ENCODE data around the gene EDAR. TPM values are rescaled to one million over a fixed set of nuclear protein-coding genes. Genes with fewer than 3 reads are reported as not detected.

EDAR gene
- polyA plus RNA-seq, 3 donors, result not detected

- no peak overlapping the region for H3K4me3 Mint-ChIP-seq
Measured at GRCh38 chr2:109009920-109010610, 21.0 kb upstream of the EDAR start.

GRCh38 chr2:109006971-109007370, 18.0 kb upstream of the EDAR start:
- no peak overlapping the region for H3K4me2 ChIP-seq (replicated peaks; ENCODE audit: extremely low read depth, low read length, poor library complexity, severe bottlenecking)
- no peaks in the 10 kb centered on the region for H3K79me2 ChIP-seq (ENCODE audit: insufficient read depth, low read length)
- intact Hi-C loops (cut with micrococcal nuclease), result no loop called here

More at GRCh38 chr2:109009920-109010610, 21.0 kb upstream of the EDAR start:
- Histone ChIP-seq H3K27me3 (ENCODE audit: control insufficient read depth in 2 of 2, insufficient read depth in 2 of 2, low read length in 2 of 2) (no peaks in the 10 kb centered on the region), H2AFZ (ENCODE audit: insufficient read depth, low read depth, low read length, poor library complexity, severe bottlenecking) (no peak overlapping the region), H3K4me1 (ENCODE audit: control insufficient read depth in 1 of 2, insufficient read depth in 2 of 2, low read length in 2 of 2) (no peaks in the 10 kb centered on the region), H3K27ac (ENCODE audit: low read depth in 1 of 2, low read length in 2 of 2) (no peak overlapping the region), H3K79me2 (ENCODE audit: insufficient read depth, low read length) (no peaks in the 10 kb centered on the region), H4K20me1 (ENCODE audit: insufficient read depth, low read length) (no peaks in the 10 kb centered on the region), H3K4me2 (replicated peaks; ENCODE audit: extremely low read depth, low read length, poor library complexity, severe bottlenecking) (no peak overlapping the region), H3K9me3 (replicated peaks in 1 of 2; ENCODE audit: control insufficient read depth in 1 of 2, insufficient read depth in 1 of 2, low read length in 2 of 2) (no peaks in the 10 kb centered on the region), H3K36me3 (replicated peaks in 1 of 2; ENCODE audit: control insufficient read depth in 1 of 2, insufficient read depth in 2 of 2, low read length in 2 of 2) (no peaks in the 10 kb centered on the region), H3K9ac (ENCODE audit: insufficient read depth, low read length, poor library complexity, severe bottlenecking) (no peak overlapping the region), H3K4me3 (replicated peaks in 1 of 3; ENCODE audit: low read depth in 2 of 3, low read length in 3 of 3) (no peak overlapping the region)
- H3K27me3 Mint-ChIP-seq (ENCODE audit: low read depth in 3 of 3), result peaks cover 0 to 3% (median 3%) of the 10 kb centered on the region in 3 donors
- intact Hi-C loops (cut with micrococcal nuclease), result no loop called here
- no peak overlapping the region for H3K27ac Mint-ChIP-seq
- no peaks in the 10 kb centered on the region for H3K36me3 Mint-ChIP-seq
- no peak for DNase-seq
- peaks cover 4% of the 10 kb centered on the region for H3K4me1 Mint-ChIP-seq
- H3K9me3 Mint-ChIP-seq, result no peaks in the 10 kb centered on the region
- 100% methylated on average over 5 of the region's 9 CpGs for WGBS (ENCODE audit: insufficient coverage)
- no peak for TF ChIP-seq CTCF (IDR thresholded peaks at IDR 0.05)

More at GRCh38 chr2:109006971-109007370, 18.0 kb upstream of the EDAR start:
- Histone ChIP-seq H3K4me1 (ENCODE audit: control insufficient read depth in 1 of 2, insufficient read depth in 2 of 2, low read length in 2 of 2) (no peaks in the 10 kb centered on the region), H3K27me3 (ENCODE audit: control insufficient read depth in 2 of 2, insufficient read depth in 2 of 2, low read length in 2 of 2) (no peaks in the 10 kb centered on the region), H3K36me3 (replicated peaks in 1 of 2; ENCODE audit: control insufficient read depth in 1 of 2, insufficient read depth in 2 of 2, low read length in 2 of 2) (no peaks in the 10 kb centered on the region), H3K9ac (ENCODE audit: insufficient read depth, low read length, poor library complexity, severe bottlenecking) (no peak overlapping the region), H2AFZ (ENCODE audit: insufficient read depth, low read depth, low read length, poor library complexity, severe bottlenecking) (no peak overlapping the region), H4K20me1 (ENCODE audit: insufficient read depth, low read length) (no peaks in the 10 kb centered on the region), H3K4me3 (replicated peaks in 1 of 3; ENCODE audit: low read depth in 2 of 3, low read length in 3 of 3) (no peak overlapping the region), H3K27ac (ENCODE audit: low read depth in 1 of 2, low read length in 2 of 2) (no peak overlapping the region), H3K9me3 (replicated peaks in 1 of 2; ENCODE audit: control insufficient read depth in 1 of 2, insufficient read depth in 1 of 2, low read length in 2 of 2) (no peaks in the 10 kb centered on the region)
- H3K4me3 Mint-ChIP-seq, result no peak overlapping the region
- TF ChIP-seq CTCF (IDR thresholded peaks at IDR 0.05), result no peak
- H3K9me3 Mint-ChIP-seq, result no peaks in the 10 kb centered on the region
- no peak overlapping the region for H3K27ac Mint-ChIP-seq
- H3K4me1 Mint-ChIP-seq, result peaks cover 4% of the 10 kb centered on the region
- H3K36me3 Mint-ChIP-seq, result no peaks in the 10 kb centered on the region
- no peak for DNase-seq
- H3K27me3 Mint-ChIP-seq (ENCODE audit: low read depth in 3 of 3), result peaks cover 2 to 3% (median 3%) of the 10 kb centered on the region in 3 donors
- no CpG with 5 or more reads among the region's 4 CpGs for WGBS (ENCODE audit: insufficient coverage)
